Common myeloid progenitor, CD34-positive (primary cell): ENCODE measurements around the gene KLHL22.

Experiments used
- CTCF ChIA-PET: fragments of 350-600 bp; sonication (Branson Sonifier 250); formaldehyde crosslinking; loops from one replicate; lab custom pipeline; 2021; ENCODE audit warnings: antibody characterized with exemption; lab: Charles Lee
- POLR2A ChIA-PET: fragments of 350-600 bp; sonication (Branson Sonifier 250); formaldehyde crosslinking; loops from one replicate; lab custom pipeline; 2021; ENCODE audit warnings: antibody characterized with exemption; lab: Charles Lee
- DNase-seq, 3 donors: peaks; one replicate each; pipeline versions ENCODE4 v3.0.0 to v3.0.0-alpha.2; 2013
- H3K27ac ChIP-seq, 2 experiments: 1 replicate in 1 of 2; 2 replicates in 1 of 2; pipeline ENCODE4 v1.7.0; 2013; ENCODE audit warnings: inconsistent platforms in 2 of 2, low read length in 2 of 2, mild to moderate bottlenecking in 2 of 2, low read depth in 1 of 2, moderate library complexity in 1 of 2; ENCODE audit not compliant: severe bottlenecking in 2 of 2, insufficient read depth in 1 of 2, poor library complexity in 1 of 2
- H3K27me3 ChIP-seq, 5 experiments: replicated peaks in 2 of 5; 1 replicate in 3 of 5; 2 replicates in 2 of 5; pipeline versions ENCODE4 v1.6.1 to v1.7.0; 2013; ENCODE audit warnings: low read length in 4 of 5, mild to moderate bottlenecking in 2 of 5, moderate library complexity in 2 of 5, inconsistent platforms in 1 of 5; ENCODE audit not compliant: insufficient read depth in 5 of 5, control insufficient read depth in 4 of 5
- H3K36me3 ChIP-seq, 4 experiments: 1 replicate in 2 of 4; 2 replicates in 2 of 4; pipeline versions ENCODE4 v1.6.1 to v1.7.0; 2013; ENCODE audit warnings: low read length in 3 of 4, control low read depth in 1 of 4, mild to moderate bottlenecking in 1 of 4; ENCODE audit not compliant: control insufficient read depth in 4 of 4, insufficient read depth in 4 of 4
- H3K4me1 ChIP-seq, 4 experiments: 1 replicate in 3 of 4; 2 replicates in 1 of 4; pipeline versions ENCODE4 v1.6.1 to v1.7.1; 2013; ENCODE audit warnings: low read length in 3 of 4, mild to moderate bottlenecking in 3 of 4, control low read depth in 1 of 4, inconsistent platforms in 1 of 4, moderate library complexity in 1 of 4; ENCODE audit not compliant: control insufficient read depth in 4 of 4, insufficient read depth in 4 of 4; ENCODE audit errors: control extremely low read depth in 1 of 4
- H3K4me3 ChIP-seq, 7 experiments: 1 replicate in 4 of 7; 2 replicates in 3 of 7; pipeline versions ENCODE4 v1.5.1 to v1.7.0; 2013; ENCODE audit warnings: mild to moderate bottlenecking in 7 of 7, low read length in 6 of 7, moderate library complexity in 6 of 7, inconsistent platforms in 2 of 7, low read depth in 2 of 7, control low read depth in 1 of 7; ENCODE audit not compliant: insufficient read depth in 4 of 7, control insufficient read depth in 1 of 7; ENCODE audit errors: extremely low read depth in 1 of 7
- H3K9me3 ChIP-seq, 5 experiments: 1 replicate in 4 of 5; 2 replicates in 1 of 5; pipeline versions ENCODE4 v1.6.1 to v1.7.1; 2013; ENCODE audit warnings: low read length in 4 of 5, mild to moderate bottlenecking in 2 of 5, inconsistent platforms in 1 of 5, low read depth in 1 of 5, moderate library complexity in 1 of 5; ENCODE audit not compliant: control insufficient read depth in 4 of 5, insufficient read depth in 2 of 5; ENCODE audit errors: control extremely low read depth in 1 of 5
- WGBS: methylation state at CpG from one replicate; pipeline ENCODE4 v1.1.5; 2013; ENCODE audit not compliant: insufficient coverage; 5-methylcytosine and 5-hydroxymethylcytosine counted together

Gene KLHL22

DNA sequence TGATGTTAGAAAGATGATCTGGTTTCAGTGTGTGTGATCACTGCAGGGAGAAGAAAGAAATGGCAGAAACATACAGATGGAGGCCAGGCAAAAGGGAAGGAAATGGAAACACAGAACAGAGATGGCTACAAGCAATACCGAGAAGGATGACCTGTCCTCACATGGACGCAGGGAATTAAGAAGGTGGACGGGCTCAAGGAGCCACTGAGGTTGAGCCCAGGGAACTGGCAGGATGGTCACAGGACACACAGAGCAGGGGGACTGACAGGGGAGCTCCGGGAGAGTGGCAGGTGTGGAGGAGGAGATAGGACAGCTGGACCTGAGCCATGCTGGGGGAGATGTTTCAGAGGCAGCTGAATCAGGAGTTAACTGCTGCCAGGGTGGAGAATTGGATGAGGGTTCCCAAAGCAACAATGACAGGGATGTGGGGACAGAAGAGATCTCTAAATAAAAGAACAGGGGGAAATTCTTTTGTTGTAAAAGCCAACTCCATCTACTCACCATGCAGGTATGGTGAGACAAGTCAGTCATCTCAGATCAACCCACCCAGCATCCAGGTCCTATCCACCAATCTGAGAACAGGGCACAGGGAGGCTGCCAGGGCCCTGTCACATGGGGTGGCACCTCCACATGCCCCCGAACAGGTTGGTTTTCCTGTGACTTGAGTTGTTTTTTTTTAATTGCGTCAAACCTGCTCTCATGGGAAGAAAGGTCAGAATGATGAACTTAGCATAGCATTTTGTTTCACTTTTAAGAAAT lies 26.3 kb downstream of the KLHL22 start:
- peaks cover 2 to 38% (median 17%) of the 10 kb centered on the region in 4 experiments for H3K36me3 ChIP-seq
- H3K4me1 ChIP-seq, result peaks cover 0 to 2% (median 2%) of the 10 kb centered on the region in 4 experiments
- no peaks in the 10 kb centered on the region for H3K9me3 ChIP-seq
- no peak overlapping the region for H3K4me3 ChIP-seq
- ChIA-PET POLR2A (no interaction called here), CTCF (interaction anchor here (1.5 kb wide), 1 partner anchor 96 kb away, joined by 3 read pairs; no protein-coding TSS in a partner anchor)
- no peaks in the 10 kb centered on the region for H3K27me3 ChIP-seq
- 94% methylated on average over 5 of the region's 6 CpGs for WGBS
- no peak for DNase-seq
- no peak overlapping the region for H3K27ac ChIP-seq

DNA sequence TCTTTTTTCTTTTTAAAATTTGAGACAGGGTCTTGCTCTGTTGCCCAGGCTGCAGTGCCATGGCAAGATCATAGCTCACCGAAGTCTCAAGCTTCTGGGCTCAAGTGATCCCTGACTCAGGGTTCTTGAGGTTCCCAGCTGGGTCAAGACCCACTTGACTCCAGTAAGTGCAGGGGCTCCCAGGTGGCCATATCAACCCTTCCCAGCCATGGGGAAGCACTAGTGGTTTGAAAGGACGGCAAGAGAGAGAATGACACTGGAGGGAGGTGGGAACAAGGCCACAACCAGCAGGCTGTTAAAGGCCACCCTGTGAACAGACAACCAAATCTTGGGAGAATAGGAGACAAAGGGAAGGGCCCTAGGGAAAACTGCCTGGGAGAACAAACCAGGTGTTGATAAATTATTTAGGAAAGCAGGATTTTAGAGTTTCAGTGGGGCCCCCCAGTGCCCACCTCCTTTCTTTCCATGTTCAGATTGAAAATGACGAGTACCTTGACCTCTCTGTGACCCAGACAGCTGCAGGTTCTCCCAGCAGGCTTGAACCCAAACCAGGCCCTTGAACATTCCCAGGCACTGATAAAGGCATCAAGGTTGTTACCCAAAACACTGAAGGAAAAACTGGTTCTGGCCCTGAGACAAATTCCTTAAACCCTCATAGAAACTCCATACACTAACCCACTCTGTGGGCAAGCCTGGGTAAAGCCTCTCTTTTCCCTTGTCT lies 28.8 kb downstream of the KLHL22 start:
- DNase-seq, result no peak
- POLR2A ChIA-PET, result no interaction called here
- Histone ChIP-seq H3K9me3 (no peaks in the 10 kb centered on the region), H3K4me3 (no peak overlapping the region), H3K27ac (no peak overlapping the region), H3K27me3 (no peaks in the 10 kb centered on the region), H3K36me3 (peaks cover 2 to 40% (median 19%) of the 10 kb centered on the region in 4 experiments), H3K4me1 (peaks cover 3 to 21% (median 18%) of the 10 kb centered on the region in 4 experiments)
- WGBS, result 94% methylated on average over 3 of the region's 3 CpGs
- CTCF ChIA-PET, result interaction anchor here (2.3 kb wide), 1 partner anchor 11 kb away, joined by 15 read pairs; no protein-coding TSS in a partner anchor

DNA sequence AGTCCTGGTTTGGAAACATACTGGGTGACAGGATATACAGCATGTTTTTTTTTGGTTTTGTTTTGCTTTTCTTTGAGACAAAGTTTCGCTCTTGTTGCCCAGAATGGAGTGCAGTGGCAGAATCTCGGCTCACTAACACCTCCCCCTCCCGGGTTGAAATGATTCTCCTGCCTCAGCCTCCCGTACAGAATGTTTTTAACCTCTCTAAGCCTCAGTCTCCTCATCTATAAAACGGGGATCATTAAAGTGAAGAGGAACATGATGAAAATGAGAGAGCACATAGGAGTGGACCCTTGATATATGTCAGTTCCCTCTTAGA lies 29.9 kb downstream of the KLHL22 start:
- no peak for DNase-seq

DNA sequence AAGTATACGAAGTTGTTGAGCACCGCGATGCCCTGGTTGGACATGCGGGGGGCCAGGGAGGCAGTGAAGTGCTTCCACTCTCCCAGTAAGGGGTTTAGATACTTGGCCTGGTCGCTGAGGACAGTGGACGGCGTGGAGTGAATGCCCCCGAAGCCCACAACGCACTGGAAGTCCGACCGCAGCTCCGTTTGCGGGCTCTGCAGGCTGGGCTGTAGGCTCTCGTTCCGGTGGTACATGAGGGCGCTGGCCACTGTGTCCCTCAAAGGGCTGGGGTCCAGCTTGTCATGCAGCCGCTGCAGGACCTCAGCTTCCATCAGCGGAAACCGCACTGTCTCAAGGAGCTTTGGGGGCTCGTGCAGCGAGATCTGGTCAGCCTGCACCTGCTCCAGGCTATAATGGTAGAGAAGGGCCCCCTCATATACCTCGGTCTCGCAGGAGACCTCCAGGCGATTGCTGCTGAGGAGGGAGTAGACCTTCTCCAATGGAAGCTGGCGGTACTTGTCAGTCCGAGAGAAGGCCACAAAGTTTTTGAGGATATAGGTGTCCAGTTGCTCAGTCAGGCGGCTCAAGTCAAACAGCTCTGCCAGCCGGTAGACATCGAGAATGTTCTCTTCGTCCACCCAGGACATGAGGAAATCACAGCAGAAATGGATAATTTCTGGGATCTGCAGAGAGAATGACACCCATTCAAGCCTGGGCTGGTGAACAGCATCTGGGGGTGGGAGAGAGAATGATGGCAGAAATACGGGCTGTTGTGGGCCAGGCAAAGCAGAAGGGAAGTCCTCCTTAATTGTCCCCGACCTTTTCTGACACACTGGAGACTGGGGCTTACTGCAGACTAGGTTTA lies 30.5 kb downstream of the KLHL22 start:
- H3K36me3 ChIP-seq, result peaks cover 0 to 35% (median 10%) of the 10 kb centered on the region in 4 experiments
- ChIA-PET CTCF (interaction anchor here (1.0 to 1.6 kb wide), 5 partner anchors 9 to 308 kb away, joined by 3 to 5 read pairs (median 3); no protein-coding TSS in a partner anchor), POLR2A (interaction anchor here (0.6 kb wide), 1 partner anchor 15 kb away, joined by 3 read pairs; no protein-coding TSS in a partner anchor)
- peak overlapping the region in 1 of 2 experiments; percentile 25 for H3K27ac ChIP-seq
- no peaks in the 10 kb centered on the region for H3K9me3 ChIP-seq
- H3K4me1 ChIP-seq, result peaks cover 3 to 21% (median 18%) of the 10 kb centered on the region in 4 experiments
- H3K27me3 ChIP-seq, result no peaks in the 10 kb centered on the region
- DNase-seq, result no peak
- WGBS, result 98% methylated on average over 31 of the region's 32 CpGs
- H3K4me3 ChIP-seq, result no peak overlapping the region

More for the DNA sequence above, 29.9 kb downstream of the KLHL22 start:
- POLR2A ChIA-PET, result no interaction called here
- 100% methylated on average over 3 of the region's 5 CpGs for WGBS
- Histone ChIP-seq H3K4me1 (peaks cover 3 to 21% (median 18%) of the 10 kb centered on the region in 4 experiments), H3K27ac (no peak overlapping the region), H3K36me3 (peaks cover 0 to 35% (median 13%) of the 10 kb centered on the region in 4 experiments), H3K27me3 (no peaks in the 10 kb centered on the region), H3K4me3 (no peak overlapping the region), H3K9me3 (no peaks in the 10 kb centered on the region)
- CTCF ChIA-PET, result interaction anchor here (1.0 to 1.6 kb wide), 3 partner anchors 11 to 48 kb away, joined by 3 to 5 read pairs (median 4); no protein-coding TSS in a partner anchor

DNA sequence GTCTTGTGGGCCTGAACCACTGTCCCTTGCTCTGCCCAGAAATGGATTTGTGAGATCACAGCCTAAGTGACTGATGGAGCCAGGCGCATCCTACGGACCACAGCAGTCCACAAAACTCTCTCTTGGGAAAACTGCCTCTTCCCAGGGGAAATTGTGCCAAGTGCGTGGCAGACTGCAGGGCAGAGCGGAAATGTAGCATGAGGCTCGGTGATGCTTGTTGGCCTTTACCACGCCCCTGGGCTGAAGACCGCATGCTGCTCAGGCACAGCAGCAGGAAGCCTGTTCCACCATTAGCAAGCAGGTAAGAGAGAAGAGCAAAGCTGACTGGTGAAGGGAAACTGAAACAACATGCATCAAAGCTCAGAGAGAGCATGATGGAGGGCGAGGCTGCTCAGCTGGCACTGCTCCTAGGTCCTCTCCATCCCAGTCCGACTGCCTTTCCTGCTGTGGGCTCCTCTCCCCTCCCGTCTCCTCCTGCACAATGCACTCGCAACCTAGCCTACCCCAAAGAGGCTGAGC lies 31.4 kb downstream of the KLHL22 start:
- peaks cover 0 to 33% (median 11%) of the 10 kb centered on the region in 4 experiments for H3K36me3 ChIP-seq
- H3K27ac ChIP-seq, result no peak overlapping the region
- H3K9me3 ChIP-seq, result no peaks in the 10 kb centered on the region
- 90% methylated on average over 8 of the region's 11 CpGs for WGBS
- DNase-seq, result peak in 1 of 3 donors; percentile 16
- POLR2A ChIA-PET, result no interaction called here
- H3K4me1 ChIP-seq, result peaks cover 3 to 21% (median 18%) of the 10 kb centered on the region in 4 experiments
- H3K4me3 ChIP-seq, result peak overlapping the region in 1 of 7 experiments; percentile 34
- no peaks in the 10 kb centered on the region for H3K27me3 ChIP-seq
- CTCF ChIA-PET, result interaction anchor here (1.0 to 1.6 kb wide), 5 partner anchors 8 to 307 kb away, joined by 3 to 5 read pairs (median 4); no protein-coding TSS in a partner anchor

DNA sequence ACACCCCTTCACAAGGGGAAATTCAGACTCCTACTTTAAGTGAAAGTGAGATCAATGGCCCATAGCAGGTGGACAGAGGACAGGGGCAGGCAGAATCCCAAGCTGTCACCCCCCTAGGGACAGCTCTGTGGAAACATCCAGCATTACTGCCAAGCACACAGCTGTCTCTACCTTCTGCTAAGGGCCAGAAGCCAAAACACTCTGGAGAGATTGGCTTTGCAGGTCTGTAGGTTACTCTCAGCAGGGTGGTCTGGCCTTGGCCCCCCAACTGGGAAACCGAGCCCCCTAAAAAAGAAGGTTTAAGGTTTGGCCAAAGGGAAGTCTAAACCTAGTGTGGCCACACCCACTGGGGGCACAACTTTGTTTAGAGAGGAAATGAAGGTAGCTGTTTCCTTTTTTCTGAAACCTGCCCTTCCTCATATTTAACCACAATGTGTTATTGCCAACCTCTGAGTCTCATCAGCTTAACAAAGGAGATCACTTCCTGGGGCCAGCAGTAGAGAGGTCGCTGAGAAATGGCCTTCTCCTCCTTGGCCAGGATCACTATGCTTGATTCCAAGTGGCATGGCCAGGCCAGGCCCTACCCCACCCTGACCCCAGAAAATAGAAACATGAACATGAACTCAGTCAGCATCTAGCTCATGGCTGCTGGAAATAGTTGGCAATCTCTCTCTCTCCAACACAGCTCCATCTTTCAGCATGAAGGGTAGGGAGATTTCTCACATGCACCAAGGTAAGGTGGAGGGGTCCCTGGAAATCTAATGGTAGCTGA lies 32.1 kb downstream of the KLHL22 start:
- Histone ChIP-seq H3K4me3 (peak overlapping the region in 2 of 7 experiments; percentile 22 to 34), H3K4me1 (peaks cover 3 to 21% (median 18%) of the 10 kb centered on the region in 4 experiments), H3K9me3 (no peaks in the 10 kb centered on the region), H3K27ac (no peak overlapping the region), H3K36me3 (peaks cover 0 to 35% (median 11%) of the 10 kb centered on the region in 4 experiments), H3K27me3 (no peaks in the 10 kb centered on the region)
- 6% methylated on average over 2 of the region's 2 CpGs for WGBS
- CTCF ChIA-PET, result interaction anchor here (1.0 to 1.4 kb wide), 4 partner anchors 19 to 306 kb away, joined by 3 to 4 read pairs (median 4); no protein-coding TSS in a partner anchor
- POLR2A ChIA-PET, result no interaction called here
- peak; percentile 22 to 69 (median 54) for DNase-seq
